ENCODE measurements around the gene UBC.

The UBC gene

GRCh38 chr12:124866195-124866882 lies 48.1 kb downstream of the UBC start:
- in situ Hi-C loops (cut with MboI; ENCODE audit: low sequenced_read_pairs), result no loop called here

- in situ Hi-C loops (cut with MboI; ENCODE audit: low sequenced_read_pairs), result no loop called here
Measured at GRCh38 chr12:124865728-124866127, 48.7 kb downstream of the UBC start.

- in situ Hi-C loops (cut with MboI; ENCODE audit: low sequenced_read_pairs), result no loop called here
Measured at GRCh38 chr12:124864326-124864752, 50.1 kb downstream of the UBC start.

GRCh38 chr12:124863416-124864325 lies 50.8 kb downstream of the UBC start, which contains the start of gene SCARB1:
SCARB1 (minus strand) TSS chr12:124863864; CDS start chr12:124863720, 144 bp downstream.
- in situ Hi-C loops (cut with MboI; ENCODE audit: low sequenced_read_pairs), result no loop called here

- in situ Hi-C loops (cut with MboI; ENCODE audit: low sequenced_read_pairs), result no loop called here
Measured at GRCh38 chr12:124862768-124863415, 51.6 kb downstream of the UBC start.

- in situ Hi-C loops (cut with MboI; ENCODE audit: low sequenced_read_pairs), result no loop called here
Measured at GRCh38 chr12:124861898-124862676, 52.4 kb downstream of the UBC start.
